GM18909 (cell line): ENCODE data around the gene C14orf180.

Experiments used
- ATAC-seq: cut with Tn5 transposase; IDR thresholded peaks from one replicate; pipeline ENCODE4 v1.9.1; 2021; ENCODE audit warnings: mild to moderate bottlenecking; ENCODE audit not compliant: unreplicated experiment, poor library complexity

The C14orf180 gene

GRCh38 chr14:104579507-104579906 lies at the start of gene C14orf180:
TSS of gene C14orf180 (plus strand) at chr14:104579764. CDS start at chr14:104586431, 6,667 bp downstream.
- ATAC-seq: no peak

GRCh38 chr14:104530646-104531045 lies 48.9 kb upstream of the C14orf180 start:
- no peak for ATAC-seq

GRCh38 chr14:104531421-104532190 lies 48.0 kb upstream of the C14orf180 start:
- ATAC-seq: no peak

GRCh38 chr14:104532191-104532555 lies 47.4 kb upstream of the C14orf180 start:
- no peak for ATAC-seq

- ATAC-seq: no peak
Observed at GRCh38 chr14:104534036-104534435, 45.5 kb upstream of the C14orf180 start.

GRCh38 chr14:104536942-104537612 lies 42.5 kb upstream of the C14orf180 start:
- no peak for ATAC-seq

- ATAC-seq: no peak
Observed at GRCh38 chr14:104537613-104537988, 42.0 kb upstream of the C14orf180 start.

GRCh38 chr14:104541905-104542465 lies 37.6 kb upstream of the C14orf180 start:
- ATAC-seq: no peak

GRCh38 chr14:104542871-104543830 lies 36.4 kb upstream of the C14orf180 start:
- no peak for ATAC-seq

- no peak for ATAC-seq
Observed at GRCh38 chr14:104544362-104544961, 35.1 kb upstream of the C14orf180 start.

GRCh38 chr14:104545151-104545941 lies 34.2 kb upstream of the C14orf180 start:
- ATAC-seq: no peak

GRCh38 chr14:104545942-104546501 lies 33.5 kb upstream of the C14orf180 start:
- ATAC-seq: no peak

- ATAC-seq: no peak
Observed at GRCh38 chr14:104546591-104547309, 32.8 kb upstream of the C14orf180 start.

- no peak for ATAC-seq
Observed at GRCh38 chr14:104547310-104547997, 32.1 kb upstream of the C14orf180 start.

GRCh38 chr14:104547998-104548700 lies 31.4 kb upstream of the C14orf180 start:
- no peak for ATAC-seq

- no peak for ATAC-seq
Observed at GRCh38 chr14:104548802-104549535, 30.6 kb upstream of the C14orf180 start.
